ENCODE results near the gene SPEN.

SPEN gene

GRCh38 chr1:15936025-15936424, 88.5 kb downstream of the SPEN start:
- DNase-seq (ENCODE audit: low read depth, low spot score): no peak

DNA sequence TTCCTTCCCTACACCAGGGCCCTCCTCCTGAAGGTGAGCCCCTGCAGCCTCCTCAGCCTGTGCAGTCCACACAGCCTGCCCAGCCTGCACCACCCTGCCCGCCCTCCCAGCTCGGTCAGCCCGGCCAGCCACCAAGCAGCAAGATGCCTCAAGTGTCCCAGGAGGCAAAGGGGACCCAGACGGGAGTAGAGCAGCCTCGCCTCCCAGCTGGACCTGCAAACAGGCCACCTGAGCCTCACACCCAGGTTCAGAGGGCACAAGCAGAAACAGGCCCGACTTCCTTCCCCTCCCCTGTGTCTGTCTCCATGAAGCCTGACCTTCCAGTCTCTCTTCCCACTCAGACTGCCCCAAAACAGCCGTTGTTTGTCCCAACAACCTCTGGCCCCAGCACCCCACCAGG, 89.6 kb downstream of the SPEN start:
- no peak for DNase-seq (ENCODE audit: low read depth, low spot score)

GRCh38 chr1:15937706-15938168, 90.2 kb downstream of the SPEN start:
- no peak for DNase-seq (ENCODE audit: low read depth, low spot score)

DNA sequence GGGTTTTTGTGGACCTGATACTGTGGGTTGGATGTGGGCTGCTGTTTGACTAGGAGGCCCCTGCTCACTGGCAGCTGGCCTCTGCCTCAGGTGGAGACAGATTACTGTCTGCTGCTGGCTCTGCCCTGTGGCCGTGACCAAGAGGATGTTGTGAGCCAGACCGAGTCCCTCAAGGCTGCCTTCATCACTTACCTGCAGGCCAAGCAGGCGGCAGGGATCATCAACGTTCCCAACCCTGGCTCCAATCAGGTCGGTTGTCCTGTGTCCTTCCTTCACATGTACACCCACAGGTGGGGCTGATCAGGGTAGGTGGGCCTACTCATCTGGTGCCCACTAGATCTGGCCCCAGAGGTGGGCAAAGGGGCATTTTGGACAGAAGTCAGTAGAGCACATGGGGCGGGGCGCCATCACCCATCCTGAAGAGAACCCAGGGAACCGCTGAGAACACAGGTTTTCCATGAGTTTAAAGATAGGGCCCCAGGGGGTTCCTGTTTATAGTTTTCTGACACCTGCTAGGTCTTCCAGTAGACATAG, 91.2 kb downstream of the SPEN start:
- DNase-seq (ENCODE audit: low read depth, low spot score): no peak

GRCh38 chr1:15939181-15940109, 91.9 kb downstream of the SPEN start:
- no peak for DNase-seq (ENCODE audit: low read depth, low spot score)

DNA sequence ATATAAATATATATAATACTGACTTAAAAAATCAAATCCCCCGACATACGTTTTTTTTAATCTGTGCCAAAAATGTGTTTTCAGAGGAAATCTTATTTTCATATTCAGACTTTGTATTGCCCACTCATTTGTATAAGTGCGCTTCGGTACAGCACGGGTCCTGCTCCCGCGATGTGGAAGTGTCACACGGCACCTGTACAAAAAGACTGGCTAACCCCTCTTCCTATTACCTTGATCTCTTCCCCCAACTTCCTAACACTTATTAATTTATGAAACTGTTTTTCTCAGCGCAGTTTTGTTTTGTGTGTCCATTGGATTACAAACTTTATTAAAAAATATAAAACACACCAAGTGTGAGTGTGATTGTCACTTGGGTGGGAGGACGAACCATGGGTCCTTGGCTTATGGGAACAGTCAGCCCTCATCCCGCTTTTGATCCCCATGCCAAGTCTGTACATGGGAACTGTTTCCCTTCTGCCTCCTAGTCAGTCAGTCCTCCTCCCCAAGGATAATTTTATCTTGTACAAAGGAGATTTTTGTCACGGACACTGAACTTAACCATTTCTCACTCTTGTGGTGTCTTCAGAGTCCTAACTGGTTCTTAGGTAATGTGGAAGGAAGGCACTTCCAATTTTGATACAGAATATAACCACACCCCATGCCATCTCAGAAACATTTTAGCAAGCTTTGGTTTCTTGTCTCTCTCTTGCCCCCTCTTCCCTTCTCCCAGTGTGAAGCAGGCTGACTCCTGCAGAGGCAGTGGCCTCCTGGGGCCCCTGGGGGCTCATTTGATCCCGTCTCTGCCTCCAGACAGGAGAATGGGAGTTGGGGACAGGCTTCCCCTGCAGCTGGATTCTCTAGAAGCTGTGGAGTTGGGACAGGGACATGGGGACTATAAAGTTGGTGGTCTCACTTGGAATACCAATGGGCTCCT, 92.9 kb downstream of the SPEN start:
- DNase-seq (ENCODE audit: low read depth, low spot score): no peak

- no peak for DNase-seq (ENCODE audit: low read depth, low spot score)
Measured at GRCh38 chr1:15941044-15941840, 93.7 kb downstream of the SPEN start.

- no peak for DNase-seq (ENCODE audit: low read depth, low spot score)
Measured at GRCh38 chr1:15941899-15942660, 94.6 kb downstream of the SPEN start.

GRCh38 chr1:15942661-15943327, 95.3 kb downstream of the SPEN start:
- no peak for DNase-seq (ENCODE audit: low read depth, low spot score)

GRCh38 chr1:15943328-15943991, 96.0 kb downstream of the SPEN start:
- DNase-seq (ENCODE audit: low read depth, low spot score): no peak

GRCh38 chr1:15943992-15944307, 96.4 kb downstream of the SPEN start:
- DNase-seq (ENCODE audit: low read depth, low spot score): no peak

DNA sequence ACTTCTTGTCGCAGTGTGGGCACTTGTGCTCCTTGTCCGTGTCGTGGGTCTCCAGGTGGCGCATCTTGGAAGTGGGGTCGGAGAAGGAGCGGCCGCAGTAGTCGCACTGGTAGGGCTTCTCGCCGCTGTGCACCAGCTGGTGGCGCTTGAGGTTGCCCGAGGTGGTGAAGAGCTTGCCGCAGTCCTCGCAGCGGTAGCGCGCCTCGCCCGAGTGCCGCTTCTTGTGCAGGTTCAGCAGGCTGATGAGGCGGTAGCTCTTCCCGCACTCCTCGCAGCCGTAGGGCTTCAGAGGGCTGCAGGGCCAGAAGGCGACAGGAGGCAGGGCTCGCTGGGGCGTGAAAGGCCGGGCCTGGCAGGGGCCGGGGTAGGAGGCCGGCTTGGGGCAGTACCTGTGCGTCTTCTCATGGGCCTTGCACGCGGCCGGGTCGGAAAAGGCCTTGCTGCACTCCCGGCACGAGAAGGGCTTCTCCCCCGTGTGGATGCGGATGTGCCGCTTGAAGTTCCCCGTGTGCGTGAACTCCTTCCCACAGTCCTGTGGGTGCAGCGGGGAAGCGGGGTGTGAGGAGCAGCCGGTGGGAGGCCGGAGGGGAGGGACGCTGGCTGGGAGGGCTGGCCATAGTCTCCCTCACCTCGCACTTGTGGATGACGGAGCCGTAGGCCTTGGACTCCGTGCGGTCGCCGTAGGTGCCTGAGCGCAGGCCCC, 97.0 kb downstream of the SPEN start:
- DNase-seq (ENCODE audit: low read depth, low spot score): no peak

DNA sequence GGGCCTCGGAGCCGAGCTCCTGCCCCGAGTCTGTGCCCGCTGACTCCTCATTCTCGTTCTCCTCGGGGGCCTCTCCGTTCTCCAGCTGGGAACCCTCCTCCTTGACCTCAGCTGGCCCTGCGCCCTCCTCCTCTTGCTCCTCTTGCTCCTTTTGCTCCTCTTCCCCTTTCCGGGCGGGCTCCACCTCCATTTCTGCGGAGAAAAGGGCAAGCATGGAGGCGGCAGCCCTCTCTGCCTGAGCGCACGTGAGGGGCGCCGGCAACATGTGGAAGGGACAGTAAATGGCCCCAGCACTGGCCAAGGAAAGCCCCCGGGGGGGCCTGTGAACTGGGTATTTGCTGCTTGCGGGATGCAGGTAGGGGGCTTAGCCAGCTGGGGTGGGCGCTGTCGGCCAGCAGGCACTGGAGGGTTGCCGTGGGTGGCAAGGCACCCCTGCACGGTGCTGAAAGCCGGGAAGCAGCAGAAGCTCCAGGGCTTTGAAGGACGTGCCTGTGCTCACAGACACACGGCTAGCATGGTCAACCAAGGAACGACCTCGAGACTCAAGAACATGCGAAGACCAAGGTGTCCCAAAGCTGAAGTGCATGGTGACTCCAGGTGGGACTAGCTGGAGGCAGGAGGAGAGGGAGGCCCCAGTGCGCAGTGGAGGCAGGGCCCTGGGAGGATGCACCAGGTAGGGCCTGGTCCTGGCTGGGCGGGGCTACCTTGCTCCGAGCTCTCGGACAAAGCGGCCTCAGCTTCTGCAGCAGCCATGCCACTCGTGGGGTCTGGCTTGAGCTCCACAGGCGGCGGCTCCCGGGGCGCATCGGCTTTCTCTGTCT, 97.7 kb downstream of the SPEN start:
- DNase-seq (ENCODE audit: low read depth, low spot score): no peak

GRCh38 chr1:15945832-15946448, 98.4 kb downstream of the SPEN start:
- no peak for DNase-seq (ENCODE audit: low read depth, low spot score)

DNA sequence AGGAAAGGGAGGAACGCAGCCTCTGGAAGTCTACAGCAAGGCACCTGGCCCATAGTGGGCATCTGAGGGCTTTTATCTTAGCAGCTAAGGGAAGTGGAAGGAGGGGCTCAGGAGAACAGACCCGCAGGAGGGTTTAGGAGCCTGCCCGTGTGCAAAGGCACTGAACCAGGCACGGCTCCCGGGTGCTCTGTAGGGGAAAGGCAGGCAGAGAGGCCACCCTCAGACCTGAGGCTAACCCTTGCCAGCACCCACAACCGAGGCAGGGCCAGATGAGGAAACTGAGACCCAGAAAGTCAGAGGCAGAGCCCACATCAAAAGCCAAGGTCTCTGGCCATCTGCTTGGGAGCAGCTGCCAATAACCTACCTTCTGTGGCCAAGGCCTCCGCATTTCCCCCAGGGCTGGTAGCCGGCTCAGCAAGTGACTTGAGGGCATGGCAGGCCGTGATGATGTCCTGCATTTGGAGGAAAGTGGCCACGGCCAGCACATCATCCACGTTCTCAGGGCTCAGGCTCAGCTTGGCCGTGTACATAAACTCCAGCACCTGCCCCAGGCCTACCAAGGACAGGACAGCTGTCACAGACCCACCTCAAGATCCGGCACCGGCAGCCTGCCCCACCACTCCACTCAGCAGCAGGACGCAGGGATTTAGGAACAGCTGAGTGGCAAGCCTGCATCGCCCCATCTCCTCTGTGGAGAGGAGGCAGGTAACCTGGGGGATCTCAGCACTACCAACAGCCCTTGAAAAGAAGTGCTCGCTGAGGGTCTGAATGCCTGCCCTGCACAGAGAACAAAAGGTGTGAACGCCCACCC, 99.3 kb downstream of the SPEN start:
- DNase-seq (ENCODE audit: low read depth, low spot score): no peak

DNA sequence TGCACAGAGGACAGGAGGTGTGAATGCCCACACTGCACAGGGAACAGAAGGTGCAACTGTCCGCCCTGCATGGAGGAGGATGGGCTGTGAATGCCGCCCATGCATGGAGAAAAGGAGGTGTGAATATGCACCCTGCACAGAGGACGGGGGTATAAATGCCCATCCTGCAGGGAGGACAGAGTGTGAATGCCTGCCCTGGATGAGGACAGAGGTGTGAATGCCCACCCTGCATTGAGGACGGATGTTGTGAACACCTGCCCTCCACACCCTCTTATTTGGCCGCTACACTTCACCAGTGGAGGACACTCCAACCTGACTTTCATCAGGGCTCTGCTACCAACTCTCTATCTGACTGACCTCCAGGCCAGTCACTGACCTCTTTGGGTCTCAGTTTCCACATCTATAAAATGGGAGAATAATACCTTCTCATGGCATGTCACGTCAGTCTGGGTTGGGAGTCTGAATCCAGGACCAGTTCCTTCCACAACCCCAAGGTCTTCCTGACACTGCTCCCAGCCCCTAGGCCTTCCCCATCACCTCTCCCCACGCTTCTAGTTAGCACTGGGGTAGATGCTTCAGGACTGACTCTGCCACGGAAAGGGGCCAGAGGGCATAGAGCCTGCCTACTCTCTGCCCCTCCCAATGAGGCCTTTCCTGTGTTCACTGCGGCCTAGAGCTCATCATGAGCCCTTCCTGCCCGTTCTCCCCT, 100.0 kb downstream of the SPEN start:
- DNase-seq (ENCODE audit: low read depth, low spot score): no peak
